Stimulated activated CD8-positive, alpha-beta memory T cell treated with anti-CD3 and anti-CD28 coated beads, Interleukin-4, amount 100 ng/mL, for 4 hours (primary cell): ENCODE measurements around the gene RILPL2.
"Not testable (repeated sequence)": the region's sequence is repeated elsewhere in the genome, so short reads cannot be mapped to it uniquely, and the experiment has no call there.

ENCODE experiments used
- DNase-seq, 2 donors: peaks; one replicate each; pipeline ENCODE4 v3.0.0-alpha.2; 2020; ENCODE audit warnings: low read depth in 2 of 2, low spot score in 1 of 2

Gene RILPL2

GRCh38 chr12:123384994-123385376 is 51.5 kb downstream of the RILPL2 start:
- no peak for DNase-seq

GRCh38 chr12:123384318-123384993 is 52.0 kb downstream of the RILPL2 start:
- no peak for DNase-seq

GRCh38 chr12:123382684-123383083 is 53.8 kb downstream of the RILPL2 start:
- no peak for DNase-seq

- DNase-seq: no peak
Observed at GRCh38 chr12:123379391-123379790, 57.1 kb downstream of the RILPL2 start.

- DNase-seq: not testable (repeated sequence)
Observed at GRCh38 chr12:123372415-123372814, 64.1 kb downstream of the RILPL2 start.

- not testable (repeated sequence) for DNase-seq
Observed at GRCh38 chr12:123371667-123372368, 64.7 kb downstream of the RILPL2 start.

- no peak for DNase-seq
Observed at GRCh38 chr12:123369229-123369628, 67.3 kb downstream of the RILPL2 start.

GRCh38 chr12:123368431-123368830 is 68.1 kb downstream of the RILPL2 start:
- DNase-seq: not testable (repeated sequence)

GRCh38 chr12:123367511-123367910 is 69.0 kb downstream of the RILPL2 start:
- no peak for DNase-seq
